K562 (cell line): Measurements from ENCODE around the gene ZC3H10. TPM values are rescaled to one million over a fixed set of nuclear protein-coding genes. Genes with fewer than 3 reads are reported as not detected.

Experiments used
- BHLHE40 ChIP-seq: IDR thresholded peaks from 2 replicates; pipeline ENCODE4 v1.6.1; 2011; ENCODE audit warnings: low read length, improper control_type of control experiment
- CHAMP1 ChIP-seq: fragments of 450-650 bp; IDR thresholded peaks from 2 replicates; pipeline ENCODE4 v1.6.1; 2016; ENCODE audit warnings: mild to moderate bottlenecking
- CREM ChIP-seq: IDR thresholded peaks from 2 replicates; pipeline ENCODE4 v1.6.1; 2014; ENCODE audit warnings: antibody characterized with exemption, low read depth
- CTBP1 ChIP-seq: fragments of 450-650 bp; IDR thresholded peaks from 2 replicates; pipeline ENCODE4 v1.6.1; 2016; ENCODE audit warnings: borderline replicate concordance
- DMBX1 ChIP-seq: fragments of 250-450 bp; sonication (Bioruptor Pico); IDR thresholded peaks from 2 replicates; pipeline ENCODE4 v1.8.0; 2022; ENCODE audit warnings: inconsistent platforms, mild to moderate bottlenecking, moderate library complexity, borderline replicate concordance
- ETS2 ChIP-seq: IDR thresholded peaks from 2 replicates; pipeline ENCODE4 v1.6.1; 2016; ENCODE audit warnings: borderline replicate concordance, missing genetic modification characterization, mild to moderate bottlenecking, moderate library complexity, missing compliant biosample characterization; ENCODE audit not compliant: poor library complexity, severe bottlenecking
- EZH2 ChIP-seq: IDR thresholded peaks from 2 replicates; pipeline ENCODE4 v1.6.1; 2012; ENCODE audit warnings: low read depth, mild to moderate bottlenecking, inconsistent platforms, low read length, borderline replicate concordance
- FOSL1 ChIP-seq: fragments of 200-800 bp; sonication (Bioruptor generic); conservative IDR thresholded peaks from 2 replicates; pipeline ENCODE4 v1.6.1; 2016; ENCODE audit warnings: missing genetic modification characterization, missing compliant biosample characterization
- GTF2A2 ChIP-seq: IDR thresholded peaks from 2 replicates; pipeline ENCODE4 v1.6.1; 2016; ENCODE audit warnings: mild to moderate bottlenecking, missing genetic modification characterization, missing compliant biosample characterization
- KDM1A ChIP-seq, 2 experiments: fragments of 450-650 bp; IDR thresholded peaks; 2 replicates each; pipeline ENCODE4 v1.6.1; 2016; ENCODE audit warnings: mild to moderate bottlenecking in 2 of 2
- MEF2D ChIP-seq: conservative IDR thresholded peaks from 2 replicates; pipeline ENCODE4 v1.6.1; 2016; ENCODE audit warnings: low read depth, missing genetic modification characterization, missing compliant biosample characterization
- MYBL2 ChIP-seq, 2 experiments: fragments of 450-650 bp in 1 of 2; sonication (generic) in 1 of 2; formaldehyde crosslinking in 1 of 2; IDR thresholded peaks; 2 replicates each; pipeline versions ENCODE4 v1.6.1 to v1.8.1; 2017 to 2022; ENCODE audit warnings: borderline replicate concordance in 1 of 2, inconsistent platforms in 1 of 2, low read depth in 1 of 2, mild to moderate bottlenecking in 1 of 2, missing genetic modification reagents in 1 of 2, moderate library complexity in 1 of 2
- PHTF2 ChIP-seq: fragments of 250-450 bp; sonication (Bioruptor Pico); IDR thresholded peaks from 2 replicates; pipeline ENCODE4 v1.5.0; 2021; ENCODE audit warnings: mild to moderate bottlenecking
- RBM14 ChIP-seq: fragments of 200-400 bp; formaldehyde crosslinking; IDR thresholded peaks from 2 replicates; pipeline ENCODE4 v1.6.1; 2018; ENCODE audit warnings: low read depth, mild to moderate bottlenecking, low read length, moderate library complexity, borderline replicate concordance; ENCODE audit not compliant: insufficient read depth
- SMAD2 ChIP-seq: fragments of 150-350 bp; IDR thresholded peaks from 2 replicates; pipeline ENCODE4 v1.6.1; 2014; ENCODE audit warnings: low read depth, mild to moderate bottlenecking, low read length
- STAT5B ChIP-seq: fragments of 250-450 bp; sonication (Bioruptor Pico); IDR thresholded peaks from 2 replicates; pipeline ENCODE4 v1.8.0; 2021; ENCODE audit warnings: mild to moderate bottlenecking, inconsistent platforms
- TBP ChIP-seq: optimal IDR thresholded peaks from 2 replicates; pipeline ENCODE3; 2011; ENCODE audit warnings: low read depth, low read length, improper control_type of control experiment
- TEAD4 ChIP-seq, 2 experiments: sonication (generic) in 1 of 2; formaldehyde crosslinking in 1 of 2; IDR thresholded peaks; 2 replicates each; pipeline versions ENCODE4 v1.6.1 to v1.8.0; 2012 to 2022; ENCODE audit warnings: borderline replicate concordance in 1 of 2, inconsistent platforms in 1 of 2, low read length in 1 of 2, mild to moderate bottlenecking in 1 of 2, missing genetic modification reagents in 1 of 2
- TRIM24 ChIP-seq, 2 experiments: fragments of 450-650 bp; IDR thresholded peaks; 2 replicates each; pipeline ENCODE4 v1.6.1; 2016
- ZNF133 ChIP-seq: fragments of 250-450 bp; sonication (Bioruptor Pico); IDR thresholded peaks from 2 replicates; pipeline ENCODE4 v1.4.0; 2020; ENCODE audit warnings: mild to moderate bottlenecking
- ZNF146 ChIP-seq: IDR thresholded peaks from one replicate; pipeline ENCODE4 v1.6.1; 2018; ENCODE audit warnings: missing compliant biosample characterization; ENCODE audit not compliant: unreplicated experiment
- ZNF408 ChIP-seq: fragments of 250-450 bp; sonication (Bioruptor Pico); IDR thresholded peaks from 2 replicates; pipeline ENCODE4 v1.4.0; 2020; ENCODE audit warnings: low read depth, mild to moderate bottlenecking, moderate library complexity
- ZNF655 ChIP-seq: fragments of 250-450 bp; sonication (Bioruptor Pico); IDR thresholded peaks from 2 replicates; pipeline ENCODE4 v1.5.0; 2021
- ZNF696 ChIP-seq: fragments of 250-450 bp; sonication (Bioruptor Pico); conservative IDR thresholded peaks from 2 replicates; pipeline ENCODE4 v1.4.0; 2020; ENCODE audit warnings: mild to moderate bottlenecking, moderate library complexity
- ZNF766 ChIP-seq: fragments of 200-800 bp; sonication (Bioruptor generic); conservative IDR thresholded peaks from 2 replicates; pipeline ENCODE4 v1.6.1; 2016; ENCODE audit warnings: missing genetic modification characterization, missing compliant biosample characterization
- polyA plus RNA-seq, 8 experiments: library from polyadenylated mRNA; depleted of rRNA in 4 of 8; stranded (reverse) in 5 of 8; unstranded in 3 of 8; fragments of >200 nt; fragmentation: Nextera tagmentation in 2 of 8; fragmentation: Illumina TruSeq in 1 of 8; extraction: Ambion mirVana in 2 of 8; extraction: Trizol in 1 of 8; gene quantifications; 2 replicates each; pipeline versions ENCODE4 v1.2.1 to v1.2.3, GENCODE V29; 2011 to 2014; ENCODE audit warnings: inconsistent platforms in 1 of 8, missing spikeins in 1 of 8
- total RNA-seq, 7 experiments: library from RNA; depleted of rRNA in 6 of 7; stranded (reverse); fragments of >200 nt in 6 of 7; fragmentation: Illumina TruSeq in 2 of 7; extraction: Trizol in 2 of 7; gene quantifications; 2 replicates each; pipeline versions ENCODE4 v1.2.1 to v1.2.3, GENCODE V29; 2011 to 2021; ENCODE audit warnings: low replicate concordance in 1 of 7

The ZC3H10 gene
- total and polyA plus RNA-seq, 9 of the 15 experiments (the other 6 are each of a cell fraction or from before 2014, with no cell fraction given), result 0.31 to 4.1 (median 1.6) TPM

GRCh38 chr12:56107242-56107641 is 10.8 kb upstream of the ZC3H10 start (continued):
- TF ChIP-seq ZNF655 (no peak), SMAD2 (no peak), EZH2 (no peak), ZNF408 (no peak), ZNF146 (no peak), GTF2A2 (tag) (no peak), TEAD4 (IDR thresholded peaks at IDR 0.05; ENCODE audit: low read length) (peak; percentile 85), TEAD4 (CRISPR knock-in tag; IDR thresholded peaks at IDR 0.05; ENCODE audit: borderline replicate concordance) (no peak), TRIM24 (IDR thresholded peaks at IDR 0.05) (peak; percentile 69 to 79), RBM14 (no peak), PHTF2 (no peak), ZNF133 (CRISPR knock-in tag) (no peak), DMBX1 (CRISPR knock-in tag) (no peak), KDM1A (IDR thresholded peaks at IDR 0.05) (no peak), TBP (no peak), CTBP1 (peak; percentile 43; the same call in 1 of the 2 replicates), ZNF696 (CRISPR knock-in tag) (no peak), FOSL1 (peak; percentile 52; the same call in 1 of the 2 replicates), MEF2D (tag) (no peak), ETS2 (tag) (no peak), ZNF766 (CRISPR knock-in tag) (0 out of 2 replicates have a peak, but pooled peaks have one; percentile 47), CREM (no peak), MYBL2 (IDR thresholded peaks at IDR 0.05; ENCODE audit: low read depth) (no peak), MYBL2 (CRISPR knock-in tag; IDR thresholded peaks at IDR 0.05; ENCODE audit: borderline replicate concordance) (no peak), STAT5B (no peak), BHLHE40 (no peak), CHAMP1 (no peak)
